ENCODE results near the gene RAPGEF4.
"Not testable (repeated sequence)": the region's sequence is repeated elsewhere in the genome, so short reads cannot be mapped to it uniquely, and the experiment has no call there.

The RAPGEF4 gene

DNA sequence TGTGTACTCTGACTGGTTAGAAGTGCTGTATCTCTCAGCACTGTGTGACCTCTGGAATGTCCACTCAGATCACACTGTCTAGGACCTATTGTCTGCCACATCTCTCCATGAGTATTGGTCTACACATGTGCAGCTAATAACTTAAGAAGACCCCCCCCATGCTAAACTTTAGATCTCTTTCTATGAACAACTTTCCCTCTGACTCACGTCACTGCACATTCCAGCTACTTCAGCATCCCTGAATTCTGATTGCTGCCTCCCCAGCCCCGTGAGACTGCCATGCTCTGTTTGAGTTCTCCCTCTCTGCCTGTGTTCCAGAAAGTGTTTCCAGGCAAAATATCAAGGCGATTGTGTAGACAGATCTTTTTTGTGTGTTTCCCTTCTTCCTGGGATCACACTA, 41.8 kb downstream of the RAPGEF4 start:
- no peak for DNase-seq

DNA sequence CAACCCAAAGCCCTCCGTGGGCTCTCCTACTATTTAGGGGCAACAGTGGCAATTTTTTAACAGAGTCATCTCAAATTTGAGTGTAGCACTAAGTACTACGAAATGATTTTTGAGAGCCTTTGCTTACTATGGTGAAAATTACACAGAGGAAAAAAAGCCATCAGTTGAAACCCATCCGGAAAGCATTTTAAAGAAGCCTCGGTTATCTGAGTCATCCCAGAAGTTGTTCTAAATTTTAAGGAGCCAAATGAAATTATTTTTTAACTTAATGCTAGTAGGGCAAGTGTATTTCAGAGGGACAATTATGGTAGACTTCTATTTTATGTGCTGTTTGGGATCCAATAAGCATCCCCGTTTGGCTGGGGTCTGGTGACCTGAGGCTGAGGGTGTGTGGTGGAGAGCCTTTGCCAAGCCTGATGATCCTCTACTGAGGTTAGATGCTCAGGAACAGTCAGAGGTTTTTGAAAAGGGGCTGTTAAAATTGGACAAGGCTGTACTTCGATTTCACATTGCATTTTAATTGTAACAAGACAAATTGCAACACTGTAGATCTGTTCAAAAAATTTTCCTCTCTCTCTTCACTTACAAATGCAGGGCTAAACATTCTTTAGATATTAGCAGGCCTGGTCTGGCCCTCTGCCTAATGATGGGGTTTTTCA, 47.0 kb downstream of the RAPGEF4 start:
- no peak for DNase-seq

DNA sequence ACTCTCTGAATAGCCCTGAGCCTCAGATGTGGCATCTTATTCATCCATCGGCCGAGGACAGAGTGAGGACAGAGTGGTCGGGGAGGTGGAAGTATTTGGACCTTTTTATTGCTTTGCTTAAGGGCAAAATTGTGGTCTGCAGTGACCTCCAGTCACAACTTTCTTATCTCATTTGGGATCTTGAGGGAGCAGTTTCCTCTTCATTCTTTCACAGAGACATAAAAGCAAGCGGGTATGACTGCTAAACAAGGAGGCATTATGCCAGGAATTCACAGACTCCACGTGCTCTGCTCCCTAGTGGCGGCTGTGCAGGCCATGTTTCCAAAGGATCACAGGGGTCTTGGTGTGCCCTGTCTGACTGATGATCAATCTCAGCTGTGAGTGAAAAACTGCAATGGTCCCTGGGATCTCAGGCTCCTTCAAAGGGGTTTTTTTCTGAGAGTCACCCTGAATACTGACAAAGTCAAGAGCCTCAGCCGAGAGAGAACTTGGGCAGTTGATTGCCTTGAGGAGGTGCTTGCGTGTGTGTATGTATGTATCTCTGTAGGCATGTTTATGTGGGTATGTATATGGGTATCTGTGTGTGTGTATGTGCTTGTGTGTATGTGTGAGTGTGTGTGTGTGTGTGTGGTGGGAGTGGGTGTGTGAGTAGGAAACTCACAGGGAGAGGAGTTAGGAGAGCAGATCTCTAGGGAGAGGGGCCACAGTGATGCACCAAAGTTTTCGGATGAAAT, 47.7 kb downstream of the RAPGEF4 start:
- DNase-seq = peak; percentile 86

DNA sequence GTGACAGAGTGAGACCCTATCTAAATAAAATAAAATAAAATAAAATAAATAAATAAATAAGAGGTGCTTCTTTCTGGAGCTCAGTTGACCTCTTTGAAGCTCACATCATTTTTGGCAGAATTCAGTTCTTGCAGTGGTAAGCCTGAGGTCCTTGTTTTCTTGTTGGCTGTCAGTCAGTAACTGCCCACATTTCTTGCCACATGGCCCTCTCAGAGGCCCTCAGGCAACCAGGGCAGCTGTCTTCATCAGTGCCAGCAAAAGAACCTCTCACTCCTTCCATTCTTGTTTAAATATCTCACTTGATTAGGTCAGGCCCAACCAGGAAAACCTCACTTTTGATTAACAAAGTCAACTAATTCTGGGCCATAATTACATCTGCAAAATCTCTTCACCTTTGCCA, 53.2 kb downstream of the RAPGEF4 start:
- no peak for DNase-seq

DNA sequence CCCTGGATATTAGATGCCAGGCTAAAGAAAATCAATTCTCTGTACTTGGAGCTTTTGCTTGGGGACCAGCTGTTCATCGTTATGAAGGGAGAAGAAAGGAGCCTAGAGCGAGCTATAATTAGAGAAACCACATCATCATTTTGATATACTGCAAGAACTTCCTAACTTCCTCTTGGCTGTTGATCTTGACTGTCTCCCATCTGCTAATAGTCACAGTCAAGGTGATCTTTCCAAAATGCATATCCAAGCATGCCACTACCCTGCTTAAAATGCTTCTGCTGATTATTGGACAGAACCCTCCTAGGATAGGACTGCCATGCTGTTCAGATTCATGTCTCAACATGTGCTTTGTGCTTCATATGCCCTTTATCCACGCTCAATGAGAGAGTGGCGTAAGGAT, 54.8 kb downstream of the RAPGEF4 start:
- DNase-seq = no peak

DNA sequence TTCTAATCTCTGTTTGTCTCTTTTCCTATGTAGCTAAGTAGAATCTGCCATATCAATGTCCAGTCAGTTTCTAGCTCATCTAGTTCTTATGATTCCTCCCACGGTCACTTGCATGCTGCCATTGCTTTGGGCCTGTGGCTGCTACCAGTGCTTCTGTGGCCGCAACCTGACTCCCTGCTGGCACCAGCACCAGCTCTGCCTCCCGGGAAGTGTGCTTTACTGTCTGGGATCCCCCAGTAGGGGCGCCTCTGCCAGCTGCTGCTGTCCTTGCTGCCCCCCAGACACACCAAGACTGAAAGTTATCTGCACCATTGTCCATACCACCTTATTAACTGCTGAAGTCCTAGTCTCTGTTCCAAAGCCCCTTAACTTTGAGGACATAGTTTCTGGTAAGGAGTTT, 56.3 kb downstream of the RAPGEF4 start:
- no peak for DNase-seq

DNA sequence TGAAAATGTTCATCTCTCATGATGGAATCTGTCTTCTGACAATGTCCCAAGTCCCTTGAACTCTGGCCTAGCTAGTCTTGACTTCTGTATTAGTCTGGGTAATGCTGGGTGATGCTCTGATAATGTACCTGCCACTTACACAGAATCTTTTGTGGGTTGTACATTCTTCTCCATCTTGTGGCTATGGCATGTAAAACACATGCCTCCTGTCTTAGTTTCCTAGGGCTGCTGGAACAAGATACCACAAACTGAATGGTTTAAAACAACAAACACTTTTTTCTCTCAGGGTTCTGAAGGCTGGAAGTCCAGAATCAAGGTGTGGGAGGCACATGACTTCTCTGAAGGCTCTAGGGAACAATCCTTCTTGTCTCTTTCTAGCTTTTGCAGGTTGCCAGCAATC, 57.1 kb downstream of the RAPGEF4 start:
- no peak for DNase-seq

DNA sequence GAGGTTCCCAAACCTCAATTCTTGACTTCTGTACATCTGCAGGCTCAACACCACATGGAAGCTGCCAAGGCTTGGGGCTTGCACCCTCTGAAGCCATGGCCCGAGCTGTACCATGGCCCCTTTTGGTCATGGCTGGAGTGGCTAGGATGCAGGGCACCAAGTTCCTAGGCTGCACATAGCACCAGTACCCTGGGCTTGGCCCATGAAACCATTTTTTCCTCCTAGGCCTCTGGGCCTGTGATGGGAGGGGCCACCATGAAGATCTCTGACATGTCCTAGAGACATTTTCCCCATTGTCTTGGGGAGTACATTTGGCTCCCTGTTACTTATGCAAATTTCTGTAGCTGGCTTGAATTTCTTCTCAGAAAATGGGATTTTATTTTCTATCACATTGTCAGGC, 67.7 kb downstream of the RAPGEF4 start:
- DNase-seq = not testable (repeated sequence)

DNA sequence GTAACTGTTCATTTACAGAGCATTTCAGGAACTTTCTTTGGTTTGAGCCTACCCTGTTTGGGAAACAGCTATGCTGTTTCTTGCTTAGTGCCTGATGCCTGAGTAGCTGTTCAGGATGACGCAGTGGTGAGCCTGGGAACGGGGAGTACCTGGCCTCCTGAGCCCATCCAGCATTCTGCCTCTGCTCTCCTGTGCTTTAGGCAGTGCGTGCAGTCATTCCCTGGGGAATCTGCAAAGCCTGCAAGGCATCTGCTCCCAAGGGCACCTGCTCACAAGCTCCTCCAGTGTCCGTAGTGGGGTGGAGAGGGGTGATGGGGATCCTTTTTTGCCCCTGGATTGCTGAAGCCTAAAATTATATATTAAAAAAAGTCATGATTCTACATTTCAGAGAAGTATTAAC, 68.8 kb downstream of the RAPGEF4 start:
- no peak for DNase-seq

DNA sequence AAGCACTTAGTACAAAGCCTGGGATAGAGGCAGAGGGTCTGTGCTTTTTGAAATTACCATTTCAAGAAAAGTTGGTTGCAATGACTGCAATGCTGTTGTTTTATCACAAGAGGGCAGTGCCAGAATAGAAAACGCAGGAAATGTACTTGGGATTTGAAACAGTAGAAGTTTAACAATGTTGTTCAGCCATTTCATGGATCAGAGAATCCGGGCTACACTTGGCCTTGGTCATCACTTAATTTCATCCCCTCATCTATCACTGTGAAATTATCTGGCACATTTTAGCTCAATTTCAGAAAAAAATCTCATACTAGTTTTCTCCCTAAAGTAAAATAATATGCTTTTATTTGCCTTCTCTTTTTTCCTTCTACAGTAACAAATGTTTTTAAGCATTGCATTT, 70.8 kb downstream of the RAPGEF4 start:
- no peak for DNase-seq

DNA sequence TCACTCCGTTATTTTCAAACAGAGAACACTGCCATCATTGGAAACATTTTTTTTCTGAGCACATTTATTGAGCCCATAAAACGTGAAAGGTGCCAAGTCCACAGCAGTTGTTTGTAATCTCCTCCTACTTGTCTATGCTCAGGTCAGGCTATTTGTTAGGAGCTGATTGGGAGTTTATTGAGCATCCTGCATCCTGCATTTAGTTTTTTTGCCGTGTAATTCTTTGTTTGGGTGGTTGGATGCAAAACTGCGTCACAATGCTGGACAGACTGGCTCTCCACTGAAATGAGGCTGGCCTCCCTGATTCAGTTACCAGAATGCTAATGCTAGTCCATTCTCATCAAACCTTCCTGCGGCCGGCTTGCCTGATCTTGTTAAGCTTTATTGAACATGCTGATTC, 71.4 kb downstream of the RAPGEF4 start:
- no peak for DNase-seq

DNA sequence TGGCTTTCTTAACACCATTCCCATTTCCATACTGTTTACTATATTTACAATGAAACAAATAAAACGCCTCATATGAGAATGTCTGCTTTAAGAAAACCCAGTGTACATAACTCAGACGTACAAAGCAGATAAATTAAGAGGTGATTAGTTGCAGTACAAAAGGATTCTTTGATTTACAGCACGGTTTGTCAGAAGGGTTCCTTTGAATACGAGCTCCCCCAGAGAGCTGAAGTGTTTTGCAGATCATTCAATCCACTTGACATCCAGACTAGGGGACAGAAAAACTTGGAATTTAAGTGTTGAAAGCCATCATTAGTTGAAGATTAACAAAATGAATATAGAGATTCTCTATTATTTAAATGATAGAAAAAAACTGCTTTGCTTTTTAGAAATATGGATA, 72.5 kb downstream of the RAPGEF4 start:
- DNase-seq = no peak

DNA sequence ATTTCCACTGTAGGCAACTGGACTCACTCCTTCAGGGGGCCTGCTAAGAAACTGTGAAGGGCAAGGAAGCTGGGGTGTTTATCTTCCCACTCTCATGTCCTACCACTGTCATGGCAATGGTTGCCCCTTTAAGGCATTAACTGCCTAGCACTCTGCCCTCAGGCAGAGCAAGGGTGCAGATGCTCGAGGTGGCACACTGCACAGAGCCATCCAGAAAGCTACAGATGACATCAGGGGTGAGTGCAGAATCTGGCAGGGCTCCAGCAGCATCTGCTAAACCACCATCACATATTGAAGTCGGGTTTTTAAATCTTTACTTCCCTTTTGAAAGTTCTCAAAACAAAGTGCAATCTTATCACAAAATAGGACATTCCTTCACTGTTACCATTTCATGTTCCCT, 75.4 kb downstream of the RAPGEF4 start:
- no peak for DNase-seq

DNA sequence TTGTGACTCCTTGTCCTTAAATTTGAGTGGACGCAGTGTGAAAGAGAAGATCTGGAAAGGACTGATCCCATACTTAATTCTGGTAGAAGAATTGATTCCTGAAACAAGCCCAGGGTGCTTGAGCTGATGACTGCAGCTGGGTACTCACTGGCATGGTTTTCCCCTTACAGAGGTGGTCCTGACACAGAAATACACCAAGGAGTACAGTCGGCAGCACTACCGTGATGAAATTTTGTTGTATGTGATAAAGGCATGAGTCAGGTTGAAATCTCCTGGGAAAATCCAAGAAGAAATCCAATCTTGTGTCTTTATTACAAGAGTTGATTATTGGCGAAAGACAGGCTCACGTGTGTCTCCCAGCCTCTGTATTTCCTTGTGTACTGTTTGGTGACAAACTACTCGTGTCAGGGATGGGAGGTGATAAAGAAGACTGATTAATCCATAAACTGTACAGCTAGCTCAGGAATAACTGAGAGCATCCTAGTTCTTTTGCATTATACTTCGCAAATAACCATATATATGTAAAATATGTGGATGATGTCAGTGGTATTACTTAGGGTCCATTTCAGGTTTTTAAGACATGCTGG, 76.6 kb downstream of the RAPGEF4 start:
- no peak for DNase-seq

DNA sequence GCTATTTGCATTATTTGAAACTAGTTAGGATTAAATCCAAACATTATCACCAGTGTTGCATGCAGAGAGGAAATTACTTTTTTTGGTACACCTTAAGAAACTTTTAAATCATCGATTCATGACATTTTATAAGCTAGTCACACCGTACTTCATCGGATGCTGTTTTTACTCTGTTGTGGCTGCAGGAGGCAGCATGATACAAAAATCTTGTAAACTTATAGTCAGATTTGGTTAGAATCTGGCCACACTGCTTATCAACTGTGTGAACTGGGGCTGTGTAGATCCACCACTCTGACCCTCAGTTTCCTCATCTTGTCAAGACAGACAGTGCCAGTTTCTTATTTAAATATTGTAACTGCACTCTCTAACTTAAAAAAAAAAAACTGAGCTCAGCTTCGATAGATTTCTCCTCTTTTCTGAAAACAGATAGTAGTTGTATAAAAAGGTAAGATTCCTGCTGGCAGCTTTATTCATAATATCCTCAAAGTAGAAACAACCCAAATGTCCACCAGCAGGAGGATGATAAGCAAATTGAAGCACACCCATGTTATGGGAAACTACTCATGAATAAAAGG, 77.8 kb downstream of the RAPGEF4 start:
- no peak for DNase-seq

DNA sequence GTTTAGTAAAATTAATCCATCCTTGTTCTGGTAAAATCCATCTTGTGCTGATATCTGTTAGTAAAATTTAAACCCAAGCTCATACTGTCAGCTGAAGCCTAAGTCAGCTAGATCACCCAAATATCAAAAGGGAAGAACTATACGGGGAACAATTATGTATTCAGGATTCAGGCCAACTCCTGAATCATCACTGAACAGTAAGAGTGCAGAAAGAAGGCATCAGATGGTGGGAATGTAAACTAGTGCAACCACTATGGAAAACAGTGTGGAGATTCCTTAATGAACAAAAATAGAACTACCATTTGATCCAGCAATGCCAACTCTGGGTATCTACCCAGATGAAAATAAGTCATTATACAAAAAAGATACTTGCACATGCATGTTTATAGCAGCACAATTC, 81.8 kb downstream of the RAPGEF4 start:
- DNase-seq = no peak

DNA sequence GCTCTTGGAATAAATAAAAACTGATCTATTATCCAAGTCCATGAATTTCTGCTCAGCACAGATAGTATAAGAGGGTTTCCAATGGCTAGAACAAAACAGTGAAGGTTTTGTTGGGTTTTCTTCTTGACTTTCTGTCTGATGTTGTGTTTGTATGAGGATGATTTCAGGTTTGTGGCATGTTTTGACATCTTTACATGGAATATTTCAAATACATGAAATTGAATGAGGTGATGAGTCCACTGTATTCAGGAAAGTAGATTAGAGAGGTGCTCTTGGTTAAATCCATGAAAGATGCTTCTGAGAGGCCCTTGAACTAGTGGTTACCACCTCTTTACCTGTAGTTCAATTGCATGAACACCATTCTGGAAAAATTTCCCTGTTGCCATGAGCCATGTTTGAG, 84.3 kb downstream of the RAPGEF4 start:
- no peak for DNase-seq

DNA sequence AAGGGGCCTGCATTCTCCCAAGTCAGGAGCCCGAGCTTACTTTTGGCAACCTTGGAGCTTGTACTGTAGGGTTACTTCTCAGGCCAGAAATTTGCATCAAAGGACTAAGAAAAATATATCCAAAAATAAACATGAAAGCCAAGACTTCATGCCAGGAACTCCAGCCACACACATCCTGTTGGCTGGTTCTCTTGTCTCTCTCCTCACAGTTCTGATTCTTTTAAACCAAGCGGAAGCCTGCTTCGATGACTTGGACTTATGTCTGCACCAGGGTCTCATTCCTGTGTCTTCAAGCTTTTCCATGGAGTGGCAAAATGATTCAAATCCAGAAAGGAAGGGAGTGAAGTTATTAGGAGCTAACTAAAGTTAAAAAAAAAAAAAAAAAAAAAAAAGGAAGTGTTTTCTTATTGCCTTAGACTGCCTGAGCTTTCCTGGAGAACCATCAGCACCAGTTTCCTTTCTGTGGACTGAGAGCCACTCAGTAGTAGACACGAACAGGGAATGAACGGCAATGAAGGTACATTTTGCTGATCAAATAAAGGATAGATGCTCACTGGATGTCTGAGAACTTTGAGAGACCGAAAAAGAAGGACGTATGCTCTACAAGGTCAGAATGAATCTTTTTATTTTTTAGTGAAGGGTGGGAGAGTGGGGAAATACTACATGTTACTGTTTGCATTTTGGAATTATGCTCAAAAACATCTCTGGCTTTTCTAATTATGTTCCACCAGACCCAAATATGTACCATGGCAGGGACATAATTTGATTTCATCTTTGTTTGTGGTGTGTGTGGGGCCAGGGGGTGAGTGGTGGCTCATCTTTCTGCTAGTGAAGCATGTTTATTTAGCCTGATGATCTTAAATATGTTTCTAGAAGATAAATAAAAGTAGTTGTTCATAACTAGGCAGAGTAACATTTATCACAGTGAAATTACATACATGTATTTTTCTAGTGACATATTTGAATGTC, 86.0 kb downstream of the RAPGEF4 start:
- no peak for DNase-seq

DNA sequence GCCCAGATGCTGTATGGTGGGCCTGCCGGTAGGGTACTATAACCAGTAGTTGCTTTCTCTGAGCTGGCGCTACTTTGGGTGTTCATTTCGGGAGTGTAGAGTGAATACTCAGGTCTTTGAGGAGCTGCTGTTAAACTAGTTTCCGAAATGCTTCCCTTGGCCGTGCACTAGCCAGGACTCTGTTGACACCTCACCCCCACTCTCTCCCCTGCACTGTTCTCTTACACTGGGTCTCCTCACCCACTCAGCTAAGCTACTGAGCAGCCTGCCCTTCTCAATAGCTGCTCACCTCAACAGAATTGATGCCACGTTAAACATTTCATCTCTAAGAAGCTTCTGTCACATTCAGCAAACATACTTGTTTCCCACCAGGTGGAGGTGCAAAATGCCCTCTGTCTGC, 86.9 kb downstream of the RAPGEF4 start:
- no peak for DNase-seq

DNA sequence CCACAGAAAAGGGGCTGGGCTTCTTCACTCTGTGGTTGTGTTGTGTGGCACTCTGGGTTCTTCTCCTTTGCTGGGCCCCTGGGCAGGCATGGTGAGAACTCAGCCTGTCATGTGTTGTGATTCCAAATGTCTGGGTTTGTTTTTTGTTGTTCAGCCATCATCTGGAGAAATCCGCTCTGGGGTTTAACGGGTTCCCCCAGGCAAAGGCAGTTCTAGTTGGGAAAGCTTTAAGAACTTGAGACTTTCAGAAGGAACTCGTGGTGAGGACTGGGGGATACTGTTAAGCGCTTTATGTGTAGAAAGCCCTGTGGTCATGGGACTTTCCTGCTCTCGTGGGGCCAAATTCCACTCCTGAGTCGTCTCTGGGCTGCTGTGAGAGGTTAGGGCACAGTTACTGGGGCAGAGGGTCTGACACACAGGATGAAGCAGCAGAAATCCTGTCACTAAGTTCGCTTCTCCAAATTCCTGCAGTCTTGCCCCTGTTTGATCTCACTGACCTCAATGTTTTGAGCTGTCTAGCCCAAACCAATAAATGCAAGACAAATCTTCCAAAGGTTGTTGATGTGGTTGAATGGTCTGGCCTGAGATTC, 87.7 kb downstream of the RAPGEF4 start:
- no peak for DNase-seq

DNA sequence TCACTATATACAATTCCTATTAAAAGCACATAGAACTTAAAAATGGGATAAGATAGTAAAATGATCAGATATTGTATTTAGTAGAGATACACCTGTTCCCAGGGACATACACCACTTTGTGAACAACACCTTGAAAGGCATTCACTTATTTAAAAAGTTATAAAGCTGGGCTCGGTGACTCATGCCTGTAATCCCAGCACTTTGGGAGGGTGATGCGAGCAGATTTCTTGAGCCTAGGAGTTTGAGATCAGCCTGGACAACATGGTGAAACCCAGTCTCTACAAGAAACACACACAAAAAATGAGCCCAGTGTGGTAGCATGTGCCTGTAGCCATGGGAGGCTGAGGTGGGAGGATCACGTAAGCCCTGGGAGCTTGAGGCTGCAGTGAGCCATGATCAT, 90.9 kb downstream of the RAPGEF4 start:
- no peak for DNase-seq

DNA sequence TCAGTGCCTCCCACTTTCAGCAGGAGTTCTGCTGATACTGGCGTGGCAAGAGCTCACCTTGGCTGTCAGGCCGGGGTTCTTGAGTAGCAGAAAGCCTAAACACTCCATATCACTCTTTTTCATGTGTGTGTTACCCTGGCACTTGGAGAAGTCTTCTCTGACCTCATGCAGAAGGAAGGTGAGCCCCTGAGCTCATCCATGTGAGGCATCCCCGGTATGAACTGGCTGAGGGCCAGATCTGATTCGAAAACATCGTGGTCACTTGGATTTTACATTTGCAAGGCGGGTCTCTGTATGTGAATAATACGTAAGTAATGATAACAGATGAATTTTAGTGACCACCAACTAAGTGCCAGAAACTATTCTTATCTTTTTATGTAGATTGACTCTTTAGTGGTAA, 93.6 kb downstream of the RAPGEF4 start:
- DNase-seq = peak; percentile 51

DNA sequence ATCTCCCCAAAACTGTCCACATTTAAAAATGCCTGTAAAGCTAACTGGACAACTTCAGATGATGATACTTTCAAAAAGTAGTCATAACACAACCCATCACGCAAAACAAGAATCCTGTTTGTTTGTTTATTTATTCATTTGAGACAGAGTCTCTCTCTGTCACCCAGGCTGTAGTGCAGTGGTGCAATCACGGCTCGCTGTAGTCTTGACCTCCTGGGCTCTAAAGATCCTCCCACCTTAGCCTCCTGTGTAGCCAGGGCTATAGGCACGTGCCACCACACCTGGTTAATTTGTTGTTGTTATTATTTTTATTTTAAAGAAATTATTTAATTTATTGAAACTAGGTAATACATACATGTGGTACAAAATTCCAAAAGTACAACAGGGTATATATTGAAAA, 94.8 kb downstream of the RAPGEF4 start:
- no peak for DNase-seq
